ENCODE results near the gene PRKN.

PRKN gene

DNA sequence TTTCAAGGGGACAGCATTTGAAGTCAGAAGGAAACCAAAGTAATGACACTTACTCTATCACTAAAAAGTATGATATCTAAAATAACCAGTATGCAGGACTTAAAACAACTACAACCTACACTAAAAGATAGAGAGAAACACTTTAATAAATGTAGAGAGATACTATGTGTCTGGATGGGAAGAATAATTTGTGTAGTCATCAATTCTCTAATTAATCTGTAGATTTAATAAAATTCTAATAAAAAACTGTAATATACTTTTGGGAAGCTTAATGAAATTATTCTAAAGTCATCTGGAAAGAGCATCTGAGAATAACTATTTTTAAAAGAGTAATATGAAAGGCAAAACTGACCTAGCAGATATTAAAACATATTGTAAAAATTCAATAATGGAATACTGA lies 52.1 kb downstream of the PRKN start:
- DNase-seq (ENCODE audit: low read depth in 2 of 2): no peak

GRCh38 chr6:162674452-162674851 lies 53.1 kb downstream of the PRKN start:
- no peak for DNase-seq (ENCODE audit: low read depth in 2 of 2)

- DNase-seq (ENCODE audit: low read depth in 2 of 2): no peak
These were observed 55.9 kb downstream of the PRKN start for GRCh38 chr6:162671580-162672165.

GRCh38 chr6:162670345-162670744 lies 57.2 kb downstream of the PRKN start:
- no peak for DNase-seq (ENCODE audit: low read depth in 2 of 2)

DNA sequence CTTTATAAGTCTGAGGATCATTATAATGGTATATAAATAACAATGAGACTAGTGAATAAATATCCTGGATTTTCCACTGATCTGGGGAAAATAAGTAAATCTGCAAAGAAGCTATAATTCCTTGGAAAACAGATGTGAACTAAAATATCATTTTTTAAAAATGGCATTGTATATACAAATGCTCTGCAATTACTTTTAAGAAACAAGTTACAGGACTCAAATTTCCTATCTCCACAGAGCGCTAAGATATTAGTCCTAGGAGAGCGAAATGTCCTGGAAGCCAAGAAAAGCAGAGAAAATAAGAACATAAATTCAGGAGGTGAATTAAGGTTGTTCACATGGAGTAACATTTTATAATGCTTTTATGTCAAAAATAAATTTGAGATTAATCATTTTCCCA lies 61.3 kb downstream of the PRKN start:
- no peak for DNase-seq (ENCODE audit: low read depth in 2 of 2)

DNA sequence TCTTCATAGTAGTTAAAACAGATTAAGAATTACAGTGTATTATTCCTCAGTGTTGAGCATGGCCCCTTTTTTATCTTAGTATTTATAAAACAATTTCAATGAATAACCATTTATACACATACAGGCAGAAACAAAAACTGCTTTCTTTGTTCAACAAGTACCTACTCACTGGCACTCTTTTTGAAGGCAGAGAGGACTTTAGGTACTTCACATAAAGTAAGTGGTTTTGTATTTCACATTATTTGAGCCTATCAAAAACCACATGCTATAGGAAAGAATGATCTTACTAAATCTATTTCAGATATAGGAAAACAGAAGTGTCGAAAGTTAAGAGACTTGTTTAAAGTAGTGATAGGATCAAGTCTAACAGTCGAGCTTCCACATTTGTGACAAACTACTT lies 73.8 kb downstream of the PRKN start:
- no peak for DNase-seq (ENCODE audit: low read depth in 2 of 2)

GRCh38 chr6:162651505-162651904 lies 76.1 kb downstream of the PRKN start:
- no peak for DNase-seq (ENCODE audit: low read depth in 2 of 2)

- DNase-seq (ENCODE audit: low read depth in 2 of 2): no peak
These were observed 78.3 kb downstream of the PRKN start for GRCh38 chr6:162649271-162649670.

- no peak for DNase-seq (ENCODE audit: low read depth in 2 of 2)
These were observed 83.4 kb downstream of the PRKN start for GRCh38 chr6:162644153-162644552.

DNA sequence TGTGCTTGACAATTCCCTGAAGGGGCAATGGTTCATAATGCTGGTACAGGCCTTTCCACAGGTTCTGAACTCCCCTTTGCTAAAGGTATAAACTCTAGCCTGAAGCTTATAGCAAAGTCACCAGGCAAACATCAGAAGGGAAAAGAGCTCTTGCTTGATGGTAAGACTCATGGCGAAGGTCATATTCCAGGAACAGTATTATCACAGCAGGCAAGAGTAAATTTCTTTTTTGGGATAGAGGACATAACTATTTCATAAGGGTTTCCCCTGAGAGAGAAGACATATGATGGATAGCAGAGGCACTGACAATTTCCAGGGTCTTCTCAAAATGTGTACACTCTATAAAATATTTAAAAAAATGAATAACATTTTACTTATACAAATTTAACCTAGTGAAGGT lies 86.8 kb downstream of the PRKN start:
- DNase-seq (ENCODE audit: low read depth in 2 of 2): no peak

GRCh38 chr6:162639951-162640350 lies 87.6 kb downstream of the PRKN start:
- DNase-seq (ENCODE audit: low read depth in 2 of 2): no peak

DNA sequence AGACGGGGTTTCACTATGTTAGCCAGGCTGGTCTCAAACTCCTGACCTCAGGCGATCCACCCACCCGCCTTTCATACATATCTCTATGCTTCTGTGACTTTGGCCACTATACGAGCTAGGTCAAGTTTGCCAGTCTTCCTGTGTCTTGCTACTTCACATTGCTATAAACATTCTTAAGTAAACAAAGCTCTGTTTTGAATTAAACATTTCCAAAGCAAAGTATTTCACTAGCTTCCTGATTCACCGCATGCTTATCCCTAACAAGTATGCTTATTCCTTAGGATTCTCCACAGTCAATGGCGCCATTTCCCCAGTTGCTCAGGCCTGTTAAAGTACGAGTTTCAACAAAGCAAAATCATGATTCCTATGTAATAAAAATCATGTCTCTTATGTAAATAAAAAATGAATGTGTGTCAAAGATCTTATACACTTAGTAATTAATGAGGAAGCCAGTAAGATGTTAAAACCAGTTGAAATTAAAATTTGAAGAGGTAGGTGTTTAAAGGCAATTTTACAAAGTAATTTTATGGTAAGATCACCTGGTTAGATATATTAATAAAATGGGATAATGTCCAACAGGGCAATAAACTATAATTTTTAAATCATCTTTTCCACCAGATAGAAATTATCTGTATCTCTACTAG lies 88.5 kb downstream of the PRKN start:
- no peak for DNase-seq (ENCODE audit: low read depth in 2 of 2)

GRCh38 chr6:162637317-162637716 lies 90.2 kb downstream of the PRKN start:
- no peak for DNase-seq (ENCODE audit: low read depth in 2 of 2)

GRCh38 chr6:162636167-162636566 lies 91.4 kb downstream of the PRKN start:
- no peak for DNase-seq (ENCODE audit: low read depth in 2 of 2)

GRCh38 chr6:162631546-162631945 lies 96.0 kb downstream of the PRKN start:
- no peak for DNase-seq (ENCODE audit: low read depth in 2 of 2)

- DNase-seq (ENCODE audit: low read depth in 2 of 2): no peak
These were observed 97.5 kb downstream of the PRKN start for GRCh38 chr6:162630069-162630468.

DNA sequence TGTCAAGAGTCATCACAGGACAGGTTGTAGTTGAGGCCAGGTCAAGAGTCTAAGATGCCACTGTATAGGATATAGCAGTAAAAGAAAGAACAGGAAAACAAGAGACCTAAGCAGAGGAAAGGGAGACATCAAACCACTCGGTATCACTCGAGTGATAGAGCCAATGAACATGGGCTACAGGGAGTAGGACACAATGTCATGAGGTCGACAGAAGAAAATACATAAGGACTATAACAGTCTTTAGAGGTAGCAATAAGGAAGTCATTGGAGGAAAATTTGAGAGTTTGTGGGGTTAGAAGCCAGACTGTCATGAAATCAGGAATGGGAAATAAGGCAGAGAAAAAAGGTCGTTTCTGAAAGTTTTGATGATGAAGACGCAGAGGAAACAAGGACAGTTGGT lies 99.7 kb downstream of the PRKN start:
- no peak for DNase-seq (ENCODE audit: low read depth in 2 of 2)

GRCh38 chr6:162627362-162627761 lies 100.2 kb downstream of the PRKN start:
- no peak for DNase-seq (ENCODE audit: low read depth in 2 of 2)

GRCh38 chr6:162626869-162627268 lies 100.7 kb downstream of the PRKN start:
- DNase-seq (ENCODE audit: low read depth in 2 of 2): no peak

DNA sequence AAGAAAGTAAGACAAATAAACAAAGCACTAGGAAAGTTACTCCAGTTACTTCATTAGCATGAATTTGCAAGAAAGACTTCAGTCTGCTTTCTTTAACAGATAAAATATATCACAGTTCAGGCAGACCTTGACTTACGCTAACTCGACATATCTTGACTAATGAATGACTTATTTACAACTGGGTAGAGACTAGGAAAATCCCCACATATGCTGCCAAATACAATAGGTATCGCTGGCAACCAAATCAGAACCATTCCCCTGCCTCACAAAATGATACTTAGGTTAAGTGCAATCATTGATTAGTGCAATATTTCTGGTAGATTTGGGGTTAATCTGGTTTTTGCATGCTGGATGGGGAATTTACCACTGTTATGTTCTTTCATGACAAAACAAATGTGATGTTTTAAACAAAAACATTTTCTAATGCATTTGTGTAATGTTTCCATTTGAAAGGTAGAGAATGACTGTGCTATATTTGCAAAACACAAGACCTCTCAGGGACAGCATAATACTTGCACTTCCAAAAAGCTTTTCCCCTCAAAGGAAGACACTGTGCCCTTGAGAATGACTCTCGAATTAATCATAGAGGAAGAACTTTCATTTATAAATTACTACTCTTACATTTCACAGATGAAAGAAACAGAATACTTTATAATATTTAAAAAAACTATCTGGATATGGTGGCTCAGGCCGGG lies 101.6 kb downstream of the PRKN start:
- DNase-seq (ENCODE audit: low read depth in 2 of 2): no peak

DNA sequence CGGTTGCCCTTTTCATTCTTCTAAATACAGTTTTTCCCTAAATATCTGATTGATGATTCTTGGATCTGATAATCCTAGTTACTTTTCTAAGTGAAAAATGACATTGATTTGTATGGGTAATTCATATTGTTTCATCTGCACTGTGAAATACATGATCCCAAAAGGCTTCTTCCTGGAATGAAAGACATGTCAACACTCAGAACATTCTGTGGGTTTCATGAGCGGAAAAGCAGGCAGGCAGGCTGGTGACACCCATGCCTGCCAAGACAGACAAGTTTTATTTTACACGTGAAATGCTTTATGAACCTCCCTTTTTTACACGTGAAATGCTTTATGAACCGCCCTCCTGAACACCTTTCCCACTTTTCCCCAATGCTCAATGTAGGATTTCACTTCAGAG lies 105.0 kb downstream of the PRKN start:
- DNase-seq (ENCODE audit: low read depth in 2 of 2): no peak

- peak; percentile 1 to 5 for DNase-seq (ENCODE audit: low read depth in 2 of 2)
These were observed 106.3 kb downstream of the PRKN start for GRCh38 chr6:162621246-162621645.

DNA sequence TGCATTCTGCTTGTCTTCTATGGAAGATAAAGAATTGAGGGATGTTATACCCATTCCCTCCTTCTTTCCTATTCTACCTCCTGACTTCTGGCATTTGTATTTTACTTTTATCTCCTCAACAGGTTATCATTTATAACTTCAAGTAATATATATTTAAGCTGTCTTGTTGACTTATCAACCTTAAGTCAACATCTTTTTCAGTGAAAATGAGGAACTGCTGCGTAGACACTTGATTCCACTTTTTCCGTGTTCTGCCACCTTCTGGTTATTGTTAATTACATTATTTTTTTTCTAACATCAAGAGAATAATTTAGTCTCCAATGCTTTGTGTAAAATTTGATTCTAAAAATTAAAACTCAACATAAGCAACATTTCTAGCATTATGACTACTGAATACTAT lies 107.5 kb downstream of the PRKN start:
- no peak for DNase-seq (ENCODE audit: low read depth in 2 of 2)
